ENCODE measurements around the gene VPS37B.

The VPS37B gene

GRCh38 chr12:122870163-122870842 lies 25.6 kb downstream of the VPS37B start:
- Histone ChIP-seq H3K27ac (ENCODE audit: low read depth, low read length) (no peak overlapping the region), H3K4me3 (ENCODE audit: low read depth, low read length) (no peak overlapping the region), H3K9ac (ENCODE audit: low read length) (no peak overlapping the region), H3K4me1 (ENCODE audit: control insufficient read depth, insufficient read depth, low read length) (peaks cover 34% of the 10 kb centered on the region), H3K36me3 (ENCODE audit: control insufficient read depth, insufficient read depth, low read length) (peaks cover 38% of the 10 kb centered on the region), H3K27me3 (ENCODE audit: control insufficient read depth, insufficient read depth, low read length) (peaks cover 75% of the 10 kb centered on the region), H3K9me3 (ENCODE audit: control insufficient read depth, insufficient read depth, low read depth, low read length) (no peaks in the 10 kb centered on the region)

DNA sequence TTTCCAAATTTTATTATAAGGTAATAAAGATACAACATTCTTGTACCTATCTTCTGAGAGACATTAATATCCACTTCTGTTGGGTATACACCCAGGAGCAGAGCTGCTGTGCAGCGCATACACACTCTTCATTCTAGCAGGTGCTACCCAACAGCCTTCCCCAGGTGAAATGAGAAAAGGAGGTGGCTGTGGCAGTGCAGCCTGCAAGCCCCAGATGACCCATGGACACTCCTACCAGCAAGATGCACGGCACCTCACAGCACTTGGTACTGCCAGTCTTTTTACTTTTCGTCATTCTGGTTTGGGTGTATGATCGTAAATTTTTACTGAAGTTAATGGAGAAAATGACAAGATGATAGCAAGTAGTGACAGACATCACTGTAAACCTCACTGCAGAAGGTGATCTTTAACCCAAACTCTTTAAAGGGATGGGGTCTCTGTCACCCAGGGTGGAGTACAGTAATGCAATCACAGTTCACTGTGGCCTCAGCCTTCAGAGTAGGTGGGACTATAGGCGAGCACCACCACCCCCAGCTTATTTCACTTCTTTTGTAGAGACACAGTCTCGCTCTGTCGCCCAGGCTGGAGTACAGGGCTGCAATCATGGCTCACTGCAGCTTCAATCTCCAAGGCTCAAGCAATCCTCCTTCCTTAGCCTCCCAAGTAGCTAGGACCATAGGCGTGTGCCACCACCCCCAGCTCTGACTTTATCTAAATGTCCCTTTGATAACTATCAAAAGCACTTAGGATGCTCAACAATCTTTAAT lies 26.5 kb downstream of the VPS37B start:
- Histone ChIP-seq H3K4me1 (ENCODE audit: control insufficient read depth, insufficient read depth, low read length) (peaks cover 31% of the 10 kb centered on the region), H3K27ac (ENCODE audit: low read depth, low read length) (no peak overlapping the region), H3K36me3 (ENCODE audit: control insufficient read depth, insufficient read depth, low read length) (peaks cover 38% of the 10 kb centered on the region), H3K9ac (ENCODE audit: low read length) (no peak overlapping the region), H3K9me3 (ENCODE audit: control insufficient read depth, insufficient read depth, low read depth, low read length) (no peaks in the 10 kb centered on the region), H3K4me3 (ENCODE audit: low read depth, low read length) (no peak overlapping the region), H3K27me3 (ENCODE audit: control insufficient read depth, insufficient read depth, low read length) (peaks cover 66% of the 10 kb centered on the region)

GRCh38 chr12:122868471-122869177 lies 27.3 kb downstream of the VPS37B start:
- Histone ChIP-seq H3K4me3 (ENCODE audit: low read depth, low read length) (no peak overlapping the region), H3K27ac (ENCODE audit: low read depth, low read length) (no peak overlapping the region), H3K4me1 (ENCODE audit: control insufficient read depth, insufficient read depth, low read length) (peaks cover 24% of the 10 kb centered on the region), H3K36me3 (ENCODE audit: control insufficient read depth, insufficient read depth, low read length) (peaks cover 38% of the 10 kb centered on the region), H3K27me3 (ENCODE audit: control insufficient read depth, insufficient read depth, low read length) (peaks cover 58% of the 10 kb centered on the region), H3K9me3 (ENCODE audit: control insufficient read depth, insufficient read depth, low read depth, low read length) (no peaks in the 10 kb centered on the region), H3K9ac (ENCODE audit: low read length) (no peak overlapping the region)

DNA sequence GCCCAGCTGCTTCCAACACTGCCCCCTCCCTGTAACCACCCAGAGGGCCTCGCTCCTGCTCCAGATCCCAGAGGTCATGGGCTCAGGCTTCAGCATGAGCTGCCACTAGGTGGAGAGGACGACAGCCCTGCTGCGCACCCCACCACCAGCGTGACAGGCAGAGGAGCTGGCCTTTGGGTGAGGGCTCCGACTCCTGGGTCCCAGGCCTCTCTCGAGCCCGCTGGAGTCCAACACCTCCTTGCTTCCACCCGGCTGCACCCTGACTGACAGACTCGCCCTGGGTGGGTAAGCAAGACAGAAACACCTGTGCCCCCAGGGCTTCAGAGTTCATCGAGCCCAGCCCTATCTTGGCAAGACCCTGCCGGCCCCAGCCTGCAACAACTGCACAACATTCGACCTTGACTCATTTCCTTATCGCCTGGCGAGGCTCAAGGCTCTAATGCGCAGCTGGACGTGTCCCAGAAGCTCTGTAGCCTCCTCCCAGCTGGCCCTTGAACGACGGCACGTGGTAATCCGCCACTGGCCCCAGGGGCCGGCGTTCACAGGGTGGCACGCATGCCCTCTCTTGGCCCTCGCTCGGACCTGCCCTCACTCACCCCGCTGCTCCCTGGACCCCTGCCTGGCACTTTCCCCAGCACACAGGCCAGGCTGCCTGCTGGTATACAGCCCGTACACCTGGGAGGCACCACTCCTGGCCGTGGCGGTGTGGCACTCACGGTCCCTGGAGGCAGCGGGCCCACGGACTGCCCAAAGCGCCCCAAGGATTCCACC lies 28.0 kb downstream of the VPS37B start:
- Histone ChIP-seq H3K4me3 (ENCODE audit: low read depth, low read length) (no peak overlapping the region), H3K27me3 (ENCODE audit: control insufficient read depth, insufficient read depth, low read length) (peaks cover 51% of the 10 kb centered on the region), H3K9me3 (ENCODE audit: control insufficient read depth, insufficient read depth, low read depth, low read length) (no peaks in the 10 kb centered on the region), H3K9ac (ENCODE audit: low read length) (no peak overlapping the region), H3K27ac (ENCODE audit: low read depth, low read length) (no peak overlapping the region), H3K36me3 (ENCODE audit: control insufficient read depth, insufficient read depth, low read length) (peaks cover 38% of the 10 kb centered on the region), H3K4me1 (ENCODE audit: control insufficient read depth, insufficient read depth, low read length) (peaks cover 24% of the 10 kb centered on the region)

GRCh38 chr12:122866950-122867607 lies 28.8 kb downstream of the VPS37B start:
- no peaks in the 10 kb centered on the region for H3K9me3 ChIP-seq (ENCODE audit: control insufficient read depth, insufficient read depth, low read depth, low read length)
- no peak overlapping the region for H3K9ac ChIP-seq (ENCODE audit: low read length)
- peaks cover 18% of the 10 kb centered on the region for H3K4me1 ChIP-seq (ENCODE audit: control insufficient read depth, insufficient read depth, low read length)
- H3K4me3 ChIP-seq (ENCODE audit: low read depth, low read length): no peak overlapping the region
- peaks cover 44% of the 10 kb centered on the region for H3K27me3 ChIP-seq (ENCODE audit: control insufficient read depth, insufficient read depth, low read length)
- peaks cover 38% of the 10 kb centered on the region for H3K36me3 ChIP-seq (ENCODE audit: control insufficient read depth, insufficient read depth, low read length)
- no peak overlapping the region for H3K27ac ChIP-seq (ENCODE audit: low read depth, low read length)

GRCh38 chr12:122866379-122866778 lies 29.5 kb downstream of the VPS37B start:
- Histone ChIP-seq H3K27me3 (ENCODE audit: control insufficient read depth, insufficient read depth, low read length) (peaks cover 37% of the 10 kb centered on the region), H3K9ac (ENCODE audit: low read length) (no peak overlapping the region)

DNA sequence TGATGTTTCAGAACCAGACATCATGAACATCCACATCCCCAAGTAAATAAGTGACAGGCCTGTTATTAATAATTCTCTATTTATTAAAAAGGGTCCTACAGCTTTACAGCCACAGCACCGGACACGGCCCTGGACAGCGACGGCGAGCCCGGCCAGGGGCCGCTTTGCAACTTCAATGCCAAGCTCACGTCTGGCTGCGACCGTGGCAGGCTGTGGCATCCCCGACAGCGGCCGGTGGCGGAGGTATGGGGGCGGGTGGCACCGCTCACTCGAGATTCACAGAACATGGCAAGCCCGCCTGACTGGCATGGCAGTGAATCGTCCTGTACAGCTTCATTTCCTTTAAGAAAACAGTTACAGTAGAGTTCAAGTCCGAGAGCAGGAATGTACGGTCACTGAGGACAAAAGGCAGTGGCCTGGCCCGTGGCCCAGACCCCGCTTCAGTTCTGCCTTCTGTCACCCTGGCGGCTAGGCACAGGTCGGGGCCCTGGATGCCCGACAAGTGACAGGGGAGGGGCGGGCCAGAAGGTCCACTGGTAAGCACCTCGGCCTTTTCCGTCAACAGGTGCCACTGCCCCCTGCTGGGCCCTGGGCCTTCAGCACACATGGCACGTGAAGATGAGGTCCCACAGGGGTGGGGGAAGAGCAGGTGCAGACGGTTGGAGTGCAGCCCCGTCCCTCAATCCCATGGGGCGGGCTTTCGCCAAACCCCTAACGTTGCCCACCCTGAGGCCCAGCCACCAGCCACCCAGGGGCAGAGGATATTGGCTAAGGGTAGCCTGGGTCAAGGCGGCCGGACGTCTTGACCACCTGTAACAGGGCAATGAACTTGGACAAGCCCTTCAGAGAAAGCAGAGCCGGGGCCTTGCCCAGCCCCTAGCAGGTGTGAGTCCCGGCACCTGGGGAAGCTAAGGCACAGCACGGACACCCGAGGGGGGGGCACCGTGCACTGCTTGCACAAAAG lies 30.4 kb downstream of the VPS37B start:
- Histone ChIP-seq H3K36me3 (ENCODE audit: control insufficient read depth, insufficient read depth, low read length) (peaks cover 48% of the 10 kb centered on the region), H3K9me3 (ENCODE audit: control insufficient read depth, insufficient read depth, low read depth, low read length) (no peaks in the 10 kb centered on the region), H3K27me3 (ENCODE audit: control insufficient read depth, insufficient read depth, low read length) (peaks cover 29% of the 10 kb centered on the region), H3K4me3 (ENCODE audit: low read depth, low read length) (no peak overlapping the region), H3K27ac (ENCODE audit: low read depth, low read length) (no peak overlapping the region), H3K4me1 (ENCODE audit: control insufficient read depth, insufficient read depth, low read length) (peaks cover 5% of the 10 kb centered on the region; the same call in 1 of the 2 replicates), H3K9ac (ENCODE audit: low read length) (no peak overlapping the region)

More at GRCh38 chr12:122866379-122866778, 29.5 kb downstream of the VPS37B start:
- H3K36me3 ChIP-seq (ENCODE audit: control insufficient read depth, insufficient read depth, low read length): peaks cover 42% of the 10 kb centered on the region
- H3K9me3 ChIP-seq (ENCODE audit: control insufficient read depth, insufficient read depth, low read depth, low read length): no peaks in the 10 kb centered on the region
- no peak overlapping the region for H3K27ac ChIP-seq (ENCODE audit: low read depth, low read length)
- no peak overlapping the region for H3K4me3 ChIP-seq (ENCODE audit: low read depth, low read length)
- H3K4me1 ChIP-seq (ENCODE audit: control insufficient read depth, insufficient read depth, low read length): peaks cover 11% of the 10 kb centered on the region

- Histone ChIP-seq H3K36me3 (ENCODE audit: control insufficient read depth, insufficient read depth, low read length) (peaks cover 43% of the 10 kb centered on the region), H3K9ac (ENCODE audit: low read length) (no peak overlapping the region), H3K27ac (ENCODE audit: low read depth, low read length) (no peak overlapping the region), H3K4me1 (ENCODE audit: control insufficient read depth, insufficient read depth, low read length) (peaks cover 5% of the 10 kb centered on the region; the same call in 1 of the 2 replicates), H3K9me3 (ENCODE audit: control insufficient read depth, insufficient read depth, low read depth, low read length) (no peaks in the 10 kb centered on the region), H3K27me3 (ENCODE audit: control insufficient read depth, insufficient read depth, low read length) (peaks cover 22% of the 10 kb centered on the region), H3K4me3 (ENCODE audit: low read depth, low read length) (no peak overlapping the region)
Measured at GRCh38 chr12:122864894-122865253, 31.1 kb downstream of the VPS37B start.

DNA sequence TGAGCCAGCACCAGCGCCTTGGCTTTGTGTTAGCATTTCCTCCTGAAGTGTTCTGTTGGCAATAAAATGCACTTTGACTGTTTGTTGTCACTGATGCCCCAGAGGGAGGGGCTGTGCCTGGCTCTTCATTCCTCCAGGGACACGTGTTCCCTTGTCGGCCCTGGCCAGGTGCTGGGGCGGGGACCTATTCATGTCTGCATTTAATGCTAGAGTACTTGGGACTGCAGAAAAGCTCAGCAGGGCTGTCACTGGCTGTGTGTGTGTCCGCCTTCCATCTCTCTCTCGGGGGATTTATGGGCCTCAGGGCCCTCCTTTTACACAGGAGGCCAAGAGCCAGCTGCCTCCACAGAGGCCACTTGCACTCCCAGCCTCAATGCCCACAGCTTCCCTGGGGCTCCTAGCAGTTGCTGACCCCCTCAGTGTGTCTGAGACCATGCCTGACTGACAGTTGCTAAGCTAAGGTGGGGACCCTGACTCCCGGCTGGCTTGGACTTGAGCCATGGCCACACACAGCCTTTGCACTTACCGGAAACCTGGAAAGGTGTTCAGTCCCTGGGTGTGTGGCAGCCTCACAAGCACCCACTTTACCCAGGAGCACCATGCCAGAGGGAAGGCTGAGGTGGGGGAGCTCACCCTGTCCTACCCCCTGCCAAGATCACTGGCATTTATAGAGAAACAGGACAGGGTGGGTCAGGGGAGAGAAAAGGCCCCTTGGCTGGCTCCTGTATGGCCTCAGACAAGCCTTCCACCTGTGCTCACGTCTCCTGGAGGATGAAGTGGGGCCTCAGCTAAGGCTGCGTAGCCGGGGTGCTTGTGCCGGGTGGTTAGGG lies 32.8 kb downstream of the VPS37B start:
- Histone ChIP-seq H3K36me3 (ENCODE audit: control insufficient read depth, insufficient read depth, low read length) (peaks cover 29% of the 10 kb centered on the region), H3K9ac (ENCODE audit: low read length) (no peak overlapping the region), H3K4me1 (ENCODE audit: control insufficient read depth, insufficient read depth, low read length) (peaks cover 5% of the 10 kb centered on the region; the same call in 1 of the 2 replicates), H3K9me3 (ENCODE audit: control insufficient read depth, insufficient read depth, low read depth, low read length) (no peaks in the 10 kb centered on the region), H3K4me3 (ENCODE audit: low read depth, low read length) (no peak overlapping the region), H3K27me3 (ENCODE audit: control insufficient read depth, insufficient read depth, low read length) (peaks cover 4% of the 10 kb centered on the region), H3K27ac (ENCODE audit: low read depth, low read length) (no peak overlapping the region)
